Uterus (tissue), 4 donors: ENCODE data around the gene MAD1L1. TPM values are rescaled to one million over a fixed set of nuclear protein-coding genes. Genes with fewer than 3 reads are reported as not detected.
"Not testable (repeated sequence)": the region's sequence is repeated elsewhere in the genome, so short reads cannot be mapped to it uniquely, and the experiment has no call there.

Experiments used
- DNase-seq, 2 donors: peaks; one replicate each; pipeline ENCODE4 v3.0.0-alpha.2; 2019 to 2020
- H3K27ac ChIP-seq, 2 donors: fragments of 200-600 bp; sonication (generic); 1 replicate in 1 of 2; 2 replicates in 1 of 2; pipeline ENCODE4 v1.5.1; 2016 to 2018
- H3K27me3 ChIP-seq, 2 donors: fragments of 200-600 bp; sonication (generic); one replicate each; pipeline ENCODE4 v1.5.1; 2018 to 2019; ENCODE audit warnings: control low read depth in 1 of 2
- H3K36me3 ChIP-seq, 2 donors: fragments of 200-600 bp; sonication (generic); one replicate each; pipeline ENCODE4 v1.5.1; 2019; ENCODE audit warnings: control low read depth in 1 of 2
- H3K4me1 ChIP-seq, 2 donors: fragments of 200-600 bp; sonication (generic); one replicate each; pipeline ENCODE4 v1.5.1; 2018 to 2019; ENCODE audit warnings: control low read depth in 1 of 2
- H3K4me3 ChIP-seq, 2 donors: fragments of 200-600 bp; sonication (generic); 1 replicate in 1 of 2; 2 replicates in 1 of 2; pipeline ENCODE4 v1.5.1; 2018 to 2019; ENCODE audit warnings: mild to moderate bottlenecking in 1 of 2
- H3K9me3 ChIP-seq, 2 donors: fragments of 200-600 bp; sonication (generic); one replicate each; pipeline ENCODE4 v1.5.1; 2019; ENCODE audit warnings: control low read depth in 1 of 2
- POLR2A ChIP-seq, 2 donors: fragments of 450-650 bp; IDR thresholded peaks; one replicate each; pipeline ENCODE4 v1.6.1; 2016; ENCODE audit warnings: antibody characterized with exemption in 2 of 2, mild to moderate bottlenecking in 1 of 2, moderate library complexity in 1 of 2
- intact Hi-C: fragments of 100-400 bp; cut with DNase I; formaldehyde crosslinking; loops from one replicate; pipeline ENCODE4 v1.15.1; 2023; ENCODE audit warnings: low total_unique reads
- total RNA-seq, 4 donors: library from RNA; depleted of rRNA in 3 of 4; stranded (reverse); fragments of >200 nt in 3 of 4; gene quantifications; one replicate each; pipeline versions ENCODE4 v1.1.0 to v1.2.4, GENCODE V29; 2014 to 2023
- TF ChIP-seq, protein P1 (sequence below), 4 experiments: fragments of 200-600 bp in 2 of 4; fragments of 450-650 bp in 2 of 4; sonication (generic) in 2 of 4; IDR thresholded peaks; one replicate each; pipeline ENCODE4 v1.5.1; 2016 to 2019; ENCODE audit warnings: antibody characterized with exemption in 4 of 4, mild to moderate bottlenecking in 2 of 4, moderate library complexity in 1 of 4
- donor health status: DM: yes; HTN: yes; CAD: no.

MAD1L1 gene
- total RNA-seq, 4 donors from 2014 or later: 13.3 to 37.4 (median 33.1) TPM

DNA sequence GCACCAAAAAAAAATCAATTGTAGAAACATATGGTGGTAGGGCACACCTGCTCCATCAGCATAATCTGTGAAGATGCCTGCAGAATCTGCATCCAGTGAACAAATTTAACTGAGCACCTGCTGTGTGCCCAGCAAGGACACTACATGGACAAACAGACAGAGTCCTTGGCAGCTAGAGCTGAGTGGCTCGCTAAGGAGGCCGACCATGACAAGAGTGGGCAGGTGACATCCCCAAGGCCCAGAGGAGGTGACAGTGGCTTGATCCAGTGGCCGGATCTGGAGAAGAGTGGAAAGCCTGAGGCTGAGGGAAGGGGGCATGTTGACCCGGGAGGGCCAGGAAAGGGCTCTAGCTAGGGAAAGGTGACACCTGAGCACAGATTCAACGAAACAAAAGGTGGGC is 68.1 kb downstream of the MAD1L1 start:
- no peaks in the 10 kb centered on the region for H3K4me1 ChIP-seq
- intact Hi-C loops: no loop called here
- no peaks in the 10 kb centered on the region for H3K36me3 ChIP-seq
- no peaks in the 10 kb centered on the region for H3K9me3 ChIP-seq
- no peak overlapping the region for H3K4me3 ChIP-seq
- no peak overlapping the region for H3K27ac ChIP-seq
- TF ChIP-seq, protein P1, sequence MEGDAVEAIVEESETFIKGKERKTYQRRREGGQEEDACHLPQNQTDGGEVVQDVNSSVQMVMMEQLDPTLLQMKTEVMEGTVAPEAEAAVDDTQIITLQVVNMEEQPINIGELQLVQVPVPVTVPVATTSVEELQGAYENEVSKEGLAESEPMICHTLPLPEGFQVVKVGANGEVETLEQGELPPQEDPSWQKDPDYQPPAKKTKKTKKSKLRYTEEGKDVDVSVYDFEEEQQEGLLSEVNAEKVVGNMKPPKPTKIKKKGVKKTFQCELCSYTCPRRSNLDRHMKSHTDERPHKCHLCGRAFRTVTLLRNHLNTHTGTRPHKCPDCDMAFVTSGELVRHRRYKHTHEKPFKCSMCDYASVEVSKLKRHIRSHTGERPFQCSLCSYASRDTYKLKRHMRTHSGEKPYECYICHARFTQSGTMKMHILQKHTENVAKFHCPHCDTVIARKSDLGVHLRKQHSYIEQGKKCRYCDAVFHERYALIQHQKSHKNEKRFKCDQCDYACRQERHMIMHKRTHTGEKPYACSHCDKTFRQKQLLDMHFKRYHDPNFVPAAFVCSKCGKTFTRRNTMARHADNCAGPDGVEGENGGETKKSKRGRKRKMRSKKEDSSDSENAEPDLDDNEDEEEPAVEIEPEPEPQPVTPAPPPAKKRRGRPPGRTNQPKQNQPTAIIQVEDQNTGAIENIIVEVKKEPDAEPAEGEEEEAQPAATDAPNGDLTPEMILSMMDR (IDR thresholded peaks at IDR 0.05): no peak
- no peak for TF ChIP-seq POLR2A (IDR thresholded peaks at IDR 0.05)
- no peaks in the 10 kb centered on the region for H3K27me3 ChIP-seq
- DNase-seq: no peak

DNA sequence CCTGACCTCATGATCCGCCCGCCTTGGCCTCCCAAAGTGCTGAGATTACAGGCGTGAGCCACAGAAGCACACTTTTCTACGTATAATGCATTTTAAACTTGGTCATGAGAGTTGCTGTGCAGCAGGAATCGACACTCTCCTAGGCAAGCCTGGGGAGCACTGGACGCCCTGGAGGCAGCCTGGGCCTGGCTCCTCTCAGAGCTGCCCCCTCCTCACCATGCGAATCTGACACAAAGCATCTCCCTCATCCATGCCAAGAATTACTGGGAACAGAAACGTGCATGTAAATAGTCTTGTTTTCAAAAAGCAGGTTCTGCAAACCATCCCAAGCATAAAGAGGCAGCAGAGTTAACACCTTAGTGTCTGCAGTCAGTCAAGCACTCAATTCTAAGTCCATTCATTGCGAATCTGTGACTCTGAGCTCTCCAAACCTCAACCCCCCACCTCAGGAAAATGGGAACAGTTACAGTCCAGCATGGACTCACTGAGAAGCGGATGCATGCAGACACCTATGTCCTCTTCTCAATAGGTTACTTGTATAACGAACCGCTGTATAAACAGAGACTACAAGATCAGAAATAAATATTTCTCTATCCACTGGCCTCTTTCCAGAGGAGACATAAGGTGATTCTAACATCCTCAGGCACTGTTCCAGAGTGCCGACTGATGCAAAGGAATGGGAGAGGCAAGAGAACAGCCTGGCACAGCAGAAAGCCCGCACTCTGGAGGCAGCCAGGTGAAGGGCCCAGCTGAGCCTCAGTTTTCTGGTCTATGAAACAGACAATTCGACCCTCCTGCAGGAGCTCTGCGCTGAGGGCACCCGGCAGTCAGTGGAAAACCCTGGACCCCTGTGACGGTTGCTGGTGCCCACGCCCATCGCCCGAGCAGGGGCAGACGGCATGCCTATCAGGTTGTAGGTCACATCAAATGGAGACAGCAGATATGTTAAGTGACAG is 68.9 kb downstream of the MAD1L1 start:
- Histone ChIP-seq H3K27me3 (no peaks in the 10 kb centered on the region), H3K36me3 (no peaks in the 10 kb centered on the region), H3K27ac (no peak overlapping the region), H3K9me3 (no peaks in the 10 kb centered on the region), H3K4me1 (no peaks in the 10 kb centered on the region), H3K4me3 (no peak overlapping the region)
- intact Hi-C loops: no loop called here
- no peak for DNase-seq
- TF ChIP-seq, protein P1 (IDR thresholded peaks at IDR 0.05): no peak
- TF ChIP-seq POLR2A (IDR thresholded peaks at IDR 0.05): no peak

DNA sequence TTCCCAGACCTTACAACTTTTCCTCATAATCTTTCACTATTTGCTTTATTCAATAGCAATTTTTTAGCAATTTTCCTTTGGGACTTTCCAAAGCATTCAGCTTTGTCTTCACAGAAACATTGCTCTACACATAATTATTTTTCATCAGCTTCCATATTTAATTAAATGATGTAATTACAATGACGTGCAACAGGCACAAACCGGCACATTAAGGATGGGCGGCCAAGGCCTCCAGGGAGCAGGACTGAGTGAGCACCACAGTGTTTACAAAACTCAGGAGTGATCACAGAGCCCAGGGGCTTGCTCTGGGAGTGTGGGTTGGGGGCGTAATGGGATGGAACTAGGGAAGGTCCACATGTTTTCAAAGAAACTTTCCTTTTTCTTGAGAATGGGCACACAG is 69.8 kb downstream of the MAD1L1 start:
- no peak for DNase-seq
- no peak for TF ChIP-seq POLR2A (IDR thresholded peaks at IDR 0.05)
- TF ChIP-seq, protein P1 (IDR thresholded peaks at IDR 0.05): no peak

DNA sequence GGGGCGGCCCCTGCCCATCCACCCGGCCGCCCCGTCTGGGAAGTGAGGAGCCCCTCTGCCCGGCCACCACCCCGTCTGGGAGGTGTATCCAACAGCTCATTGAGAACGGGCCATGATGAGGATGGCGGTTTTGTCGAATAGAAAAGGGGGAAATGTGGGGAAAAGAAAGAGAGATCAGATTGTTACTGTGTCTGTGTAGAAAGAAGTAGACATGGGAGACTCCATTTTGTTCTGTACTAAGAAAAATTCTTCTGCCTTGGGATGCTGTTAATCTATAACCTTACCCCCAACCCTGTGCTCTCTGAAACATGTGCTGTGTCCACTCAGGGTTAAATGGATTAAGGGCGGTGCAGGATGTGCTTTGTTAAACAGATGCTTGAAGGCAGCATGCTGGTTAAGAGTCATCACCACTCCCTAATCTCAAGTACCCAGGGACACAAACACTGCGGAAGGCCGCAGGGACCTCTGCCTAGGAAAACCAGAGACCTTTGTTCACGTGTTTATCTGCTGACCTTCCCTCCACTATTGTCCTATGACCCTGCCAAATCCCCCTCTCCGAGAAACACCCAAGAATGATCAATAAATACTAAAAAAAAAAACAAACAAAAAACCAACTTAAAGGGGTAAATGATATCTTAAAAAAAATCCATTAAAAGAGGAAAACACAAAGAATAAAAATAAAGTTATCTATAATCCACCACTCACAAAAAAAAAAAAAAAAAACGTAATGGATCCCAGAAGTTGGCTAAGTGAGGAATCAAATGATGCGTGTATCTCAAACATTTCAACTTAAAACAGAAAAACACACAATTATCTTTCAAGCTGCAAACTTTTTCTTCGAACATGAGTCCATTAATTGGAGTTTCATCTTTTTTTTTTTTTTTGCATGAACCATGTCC is 70.5 kb downstream of the MAD1L1 start:
- H3K4me3 ChIP-seq, H3K27ac ChIP-seq, H3K9me3 ChIP-seq, intact Hi-C loops, H3K36me3 ChIP-seq, H3K27me3 ChIP-seq, DNase-seq, H3K4me1 ChIP-seq: not testable (repeated sequence)

More for the DNA sequence above, 69.8 kb downstream of the MAD1L1 start:
- Histone ChIP-seq H3K27me3 (no peaks in the 10 kb centered on the region), H3K27ac (no peak overlapping the region), H3K9me3 (no peaks in the 10 kb centered on the region), H3K4me1 (no peaks in the 10 kb centered on the region), H3K36me3 (no peaks in the 10 kb centered on the region), H3K4me3 (no peak overlapping the region)
- intact Hi-C loops: no loop called here

DNA sequence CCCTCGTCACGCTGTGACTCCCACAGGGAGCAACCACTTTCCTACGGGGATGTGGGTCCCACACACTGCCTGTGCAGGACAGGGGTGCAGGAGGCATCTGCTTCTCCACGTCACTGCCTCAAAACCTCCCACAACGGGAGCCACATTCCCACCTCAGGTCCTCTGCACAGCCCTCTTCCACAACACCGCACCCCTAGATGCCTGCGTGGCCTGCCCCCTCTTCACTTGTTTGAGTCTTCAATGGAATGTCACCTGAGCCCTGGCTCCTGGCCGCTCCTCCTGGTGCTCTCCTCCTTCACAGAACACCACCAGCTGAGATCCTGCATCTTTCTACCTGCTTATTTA is 73.6 kb downstream of the MAD1L1 start:
- no peak overlapping the region for H3K27ac ChIP-seq
- H3K27me3 ChIP-seq: no peaks in the 10 kb centered on the region
- H3K36me3 ChIP-seq: no peaks in the 10 kb centered on the region
- H3K4me1 ChIP-seq: peaks cover 0 to 5% of the 10 kb centered on the region in 2 donors
- H3K4me3 ChIP-seq: no peak overlapping the region
- no peaks in the 10 kb centered on the region for H3K9me3 ChIP-seq
- intact Hi-C loops: no loop called here
- no peak for TF ChIP-seq POLR2A (IDR thresholded peaks at IDR 0.05)
- TF ChIP-seq, protein P1 (IDR thresholded peaks at IDR 0.05): no peak
- peak in 1 of 2 donors; percentile 9 for DNase-seq
